ENCODE results near the gene RSBN1L. TPM values are rescaled to one million over a fixed set of nuclear protein-coding genes. Genes with fewer than 3 reads are reported as not detected.
"Not testable (repeated sequence)": the region's sequence is repeated elsewhere in the genome, so short reads cannot be mapped to it uniquely, and the experiment has no call there.

The RSBN1L gene
- total RNA-seq, 1 experiment from 2014 or later, result 18.0 TPM

DNA sequence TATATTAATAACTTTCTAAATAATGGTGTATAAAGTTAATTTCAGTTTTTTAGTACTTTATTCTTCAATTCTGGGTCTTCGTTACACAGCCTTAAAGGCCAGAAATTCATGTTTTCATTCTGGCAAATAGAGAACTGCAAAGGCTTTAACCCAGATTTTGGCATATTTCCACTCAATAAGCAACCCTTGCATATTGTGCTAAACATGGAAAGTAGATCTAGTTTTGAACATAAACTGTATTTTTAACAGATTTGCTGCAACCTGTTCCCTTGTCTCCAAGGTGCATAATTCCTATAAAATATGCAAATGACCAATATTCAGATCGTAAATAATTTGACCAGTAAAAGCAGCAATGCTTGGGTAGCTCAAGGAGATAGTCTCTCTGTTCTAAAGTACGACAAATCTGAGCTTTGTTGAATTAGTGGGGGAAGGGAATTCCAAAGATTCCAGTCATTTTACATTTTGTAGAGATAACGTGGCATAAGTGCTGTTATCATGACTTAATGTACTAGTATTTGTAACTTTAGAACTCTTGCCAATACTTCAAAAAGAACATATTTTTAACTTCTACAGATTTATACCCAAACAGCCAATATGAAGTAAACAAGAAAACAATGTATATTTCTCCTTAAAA lies 46.4 kb upstream of the RSBN1L start:
- 0 out of 2 replicates have a peak, but pooled peaks cover 2% of the 10 kb centered on the region for H3K36me3 ChIP-seq (ENCODE audit: control insufficient read depth, insufficient read depth, low read length)
- H3K4me3 ChIP-seq (ENCODE audit: low read depth in 2 of 2, low read length in 2 of 2), result no peak overlapping the region
- ATAC-seq, result no peak
- BruUV-seq (replicated peaks), result no TSS peak
- ChIA-PET POLR2A (interaction anchor here (0.6 kb wide), 1 partner anchor 293 kb away, joined by 3 read pairs; no protein-coding TSS in a partner anchor), CTCF (interaction anchor here (0.7 kb wide), 1 partner anchor 14 kb away, joined by 3 read pairs; no protein-coding TSS in a partner anchor)
- DNase-seq (ENCODE audit: low read depth, low spot score), result no peak
- TF ChIP-seq POLR2AphosphoS5 (IDR thresholded peaks at IDR 0.05; ENCODE audit: low read depth, low read length), result no peak
- TF ChIP-seq TCF7L2 (IDR thresholded peaks at IDR 0.05; ENCODE audit: low read depth, low read length), result no peak
- TF ChIP-seq, protein P1, sequence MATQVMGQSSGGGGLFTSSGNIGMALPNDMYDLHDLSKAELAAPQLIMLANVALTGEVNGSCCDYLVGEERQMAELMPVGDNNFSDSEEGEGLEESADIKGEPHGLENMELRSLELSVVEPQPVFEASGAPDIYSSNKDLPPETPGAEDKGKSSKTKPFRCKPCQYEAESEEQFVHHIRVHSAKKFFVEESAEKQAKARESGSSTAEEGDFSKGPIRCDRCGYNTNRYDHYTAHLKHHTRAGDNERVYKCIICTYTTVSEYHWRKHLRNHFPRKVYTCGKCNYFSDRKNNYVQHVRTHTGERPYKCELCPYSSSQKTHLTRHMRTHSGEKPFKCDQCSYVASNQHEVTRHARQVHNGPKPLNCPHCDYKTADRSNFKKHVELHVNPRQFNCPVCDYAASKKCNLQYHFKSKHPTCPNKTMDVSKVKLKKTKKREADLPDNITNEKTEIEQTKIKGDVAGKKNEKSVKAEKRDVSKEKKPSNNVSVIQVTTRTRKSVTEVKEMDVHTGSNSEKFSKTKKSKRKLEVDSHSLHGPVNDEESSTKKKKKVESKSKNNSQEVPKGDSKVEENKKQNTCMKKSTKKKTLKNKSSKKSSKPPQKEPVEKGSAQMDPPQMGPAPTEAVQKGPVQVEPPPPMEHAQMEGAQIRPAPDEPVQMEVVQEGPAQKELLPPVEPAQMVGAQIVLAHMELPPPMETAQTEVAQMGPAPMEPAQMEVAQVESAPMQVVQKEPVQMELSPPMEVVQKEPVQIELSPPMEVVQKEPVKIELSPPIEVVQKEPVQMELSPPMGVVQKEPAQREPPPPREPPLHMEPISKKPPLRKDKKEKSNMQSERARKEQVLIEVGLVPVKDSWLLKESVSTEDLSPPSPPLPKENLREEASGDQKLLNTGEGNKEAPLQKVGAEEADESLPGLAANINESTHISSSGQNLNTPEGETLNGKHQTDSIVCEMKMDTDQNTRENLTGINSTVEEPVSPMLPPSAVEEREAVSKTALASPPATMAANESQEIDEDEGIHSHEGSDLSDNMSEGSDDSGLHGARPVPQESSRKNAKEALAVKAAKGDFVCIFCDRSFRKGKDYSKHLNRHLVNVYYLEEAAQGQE (IDR thresholded peaks at IDR 0.05; ENCODE audit: insufficient read depth in 1 of 2, low read depth in 2 of 2, low read length in 1 of 2), result no peak
- no peak for TF ChIP-seq SIN3A (IDR thresholded peaks at IDR 0.05; ENCODE audit: borderline replicate concordance, insufficient read depth, low read depth, low read length)
- TF ChIP-seq, protein P2, sequence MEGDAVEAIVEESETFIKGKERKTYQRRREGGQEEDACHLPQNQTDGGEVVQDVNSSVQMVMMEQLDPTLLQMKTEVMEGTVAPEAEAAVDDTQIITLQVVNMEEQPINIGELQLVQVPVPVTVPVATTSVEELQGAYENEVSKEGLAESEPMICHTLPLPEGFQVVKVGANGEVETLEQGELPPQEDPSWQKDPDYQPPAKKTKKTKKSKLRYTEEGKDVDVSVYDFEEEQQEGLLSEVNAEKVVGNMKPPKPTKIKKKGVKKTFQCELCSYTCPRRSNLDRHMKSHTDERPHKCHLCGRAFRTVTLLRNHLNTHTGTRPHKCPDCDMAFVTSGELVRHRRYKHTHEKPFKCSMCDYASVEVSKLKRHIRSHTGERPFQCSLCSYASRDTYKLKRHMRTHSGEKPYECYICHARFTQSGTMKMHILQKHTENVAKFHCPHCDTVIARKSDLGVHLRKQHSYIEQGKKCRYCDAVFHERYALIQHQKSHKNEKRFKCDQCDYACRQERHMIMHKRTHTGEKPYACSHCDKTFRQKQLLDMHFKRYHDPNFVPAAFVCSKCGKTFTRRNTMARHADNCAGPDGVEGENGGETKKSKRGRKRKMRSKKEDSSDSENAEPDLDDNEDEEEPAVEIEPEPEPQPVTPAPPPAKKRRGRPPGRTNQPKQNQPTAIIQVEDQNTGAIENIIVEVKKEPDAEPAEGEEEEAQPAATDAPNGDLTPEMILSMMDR (IDR thresholded peaks at IDR 0.05), result no peak
- H3K4me1 ChIP-seq (ENCODE audit: control insufficient read depth, insufficient read depth, low read length), result no peaks in the 10 kb centered on the region; the same call in 1 of the 2 replicates
- H3K27ac ChIP-seq (ENCODE audit: low read length), result no peak overlapping the region
- no peaks in the 10 kb centered on the region for H3K27me3 ChIP-seq (ENCODE audit: control insufficient read depth, insufficient read depth, low read length)
- intact Hi-C loops (cut with micrococcal nuclease; ENCODE audit: unreplicated experiment) (no loop called here), in situ Hi-C loops (cut with HindIII; ENCODE audit: low pct_unique_long_range_greater_than_20kb, low sequenced_read_pairs) (no loop called here)
- H3K9me3 ChIP-seq (ENCODE audit: control insufficient read depth, insufficient read depth, low read depth, low read length), result no peaks in the 10 kb centered on the region

DNA sequence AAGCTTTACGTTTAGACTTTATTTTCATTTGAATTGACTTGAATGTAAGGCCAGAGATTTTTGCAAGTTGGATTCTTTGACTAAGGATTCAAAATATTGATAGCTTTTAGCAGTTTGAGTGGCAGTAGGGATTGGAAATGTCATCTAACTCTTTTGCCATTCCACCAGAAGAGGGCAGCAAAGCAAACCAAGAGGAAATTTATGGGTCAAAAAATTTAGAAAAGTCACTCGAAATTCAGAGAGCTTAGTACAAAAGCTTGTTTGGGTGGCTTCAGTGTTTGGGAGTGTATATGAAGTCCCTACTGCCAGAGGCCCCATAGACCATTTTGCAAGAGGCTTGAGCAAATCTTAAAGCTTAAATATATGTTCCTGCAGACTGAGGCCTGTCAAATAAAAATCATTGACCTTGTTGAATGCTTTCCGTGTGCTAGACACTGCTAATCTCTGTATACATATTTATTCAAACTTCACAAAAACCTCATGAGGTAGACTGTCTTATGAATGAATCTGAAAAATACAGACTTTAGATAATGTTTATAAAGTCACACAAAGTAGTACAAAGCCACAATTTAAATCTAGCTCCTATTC lies 44.6 kb upstream of the RSBN1L start:
- Histone ChIP-seq H3K4me1 (ENCODE audit: control insufficient read depth, insufficient read depth, low read length) (no peaks in the 10 kb centered on the region; the same call in 1 of the 2 replicates), H3K27me3 (ENCODE audit: control insufficient read depth, insufficient read depth, low read length) (no peaks in the 10 kb centered on the region), H3K4me3 (ENCODE audit: low read depth in 2 of 2, low read length in 2 of 2) (no peak overlapping the region), H3K36me3 (ENCODE audit: control insufficient read depth, insufficient read depth, low read length) (0 out of 2 replicates have a peak, but pooled peaks cover 2% of the 10 kb centered on the region), H3K27ac (ENCODE audit: low read length) (no peak overlapping the region), H3K9me3 (ENCODE audit: control insufficient read depth, insufficient read depth, low read depth, low read length) (no peaks in the 10 kb centered on the region)
- in situ Hi-C loops (cut with HindIII; ENCODE audit: low pct_unique_long_range_greater_than_20kb, low sequenced_read_pairs), result no loop called here
- ATAC-seq (no peak), DNase-seq (ENCODE audit: low read depth, low spot score) (peak; percentile 27)
- ChIA-PET POLR2A (no interaction called here), CTCF (interaction anchor here (0.5 to 1.0 kb wide), 5 partner anchors 17 to 73 kb away, joined by 3 to 4 read pairs (median 3); no protein-coding TSS in a partner anchor)
- TSS peak; percentile 17 for BruUV-seq (replicated peaks)
- no peak for TF ChIP-seq SIN3A (IDR thresholded peaks at IDR 0.05; ENCODE audit: borderline replicate concordance, insufficient read depth, low read depth, low read length)
- TF ChIP-seq, protein P2 (IDR thresholded peaks at IDR 0.05), result peak; percentile 78
- intact Hi-C loops (cut with micrococcal nuclease; ENCODE audit: unreplicated experiment), result no loop called here

DNA sequence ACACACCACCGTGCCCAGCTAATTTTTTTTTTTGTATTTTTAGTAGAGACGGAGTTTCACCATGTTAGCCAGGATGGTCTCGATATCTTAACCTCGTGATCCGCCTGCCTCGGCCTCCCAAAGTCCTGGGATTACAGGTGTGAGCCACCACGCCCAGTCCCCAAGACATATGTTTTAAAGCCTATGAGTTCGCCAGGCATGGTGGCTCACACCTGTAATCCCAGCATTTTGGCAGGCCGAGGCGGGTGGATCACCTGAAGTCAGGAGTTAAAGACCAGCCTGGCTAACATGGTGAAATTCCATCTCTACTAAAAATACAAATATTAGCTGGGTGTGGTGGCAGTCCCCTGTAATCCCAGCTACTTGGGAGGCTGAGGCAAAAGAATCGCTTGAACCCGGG lies 43.4 kb upstream of the RSBN1L start:
- CTCF ChIA-PET; H3K27ac ChIP-seq (ENCODE audit: low read length); H3K27me3 ChIP-seq (ENCODE audit: control insufficient read depth, insufficient read depth, low read length); H3K9me3 ChIP-seq (ENCODE audit: control insufficient read depth, insufficient read depth, low read depth, low read length); H3K4me3 ChIP-seq (ENCODE audit: low read depth in 2 of 2, low read length in 2 of 2); DNase-seq (ENCODE audit: low read depth, low spot score); H3K36me3 ChIP-seq (ENCODE audit: control insufficient read depth, insufficient read depth, low read length); POLR2A ChIA-PET; ATAC-seq; BruUV-seq (replicated peaks); intact Hi-C loops (cut with micrococcal nuclease; ENCODE audit: unreplicated experiment); H3K4me1 ChIP-seq (ENCODE audit: control insufficient read depth, insufficient read depth, low read length); in situ Hi-C loops (cut with HindIII; ENCODE audit: low pct_unique_long_range_greater_than_20kb, low sequenced_read_pairs): not testable (repeated sequence)

Measured in Panc1 (cell line).